ENCODE data around the gene LRRN3. TPM values are rescaled to one million over a fixed set of nuclear protein-coding genes. Genes with fewer than 3 reads are reported as not detected.

LRRN3 gene
- total RNA-seq, 1 donor from 2014 or later: 2.2 TPM

DNA sequence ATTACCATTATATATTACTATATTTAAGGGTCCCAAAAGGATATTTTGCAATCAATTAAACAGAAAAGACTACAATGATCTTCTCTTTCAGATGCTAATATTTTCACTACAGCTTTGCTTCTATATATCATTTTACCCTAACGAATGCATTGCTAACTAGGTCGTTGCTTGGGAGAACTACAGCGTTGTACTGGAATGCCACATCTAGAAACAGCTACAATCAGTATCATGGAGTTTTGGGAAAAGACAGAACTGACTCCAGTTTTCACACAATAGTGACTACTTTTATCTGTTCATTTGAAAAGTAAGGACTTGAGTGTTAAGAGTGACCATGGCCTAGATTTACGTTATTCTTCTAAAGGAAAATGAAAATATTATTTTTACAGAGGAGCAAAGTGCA lies 38.5 kb downstream of the LRRN3 start:
- no peak for FAIRE-seq

DNA sequence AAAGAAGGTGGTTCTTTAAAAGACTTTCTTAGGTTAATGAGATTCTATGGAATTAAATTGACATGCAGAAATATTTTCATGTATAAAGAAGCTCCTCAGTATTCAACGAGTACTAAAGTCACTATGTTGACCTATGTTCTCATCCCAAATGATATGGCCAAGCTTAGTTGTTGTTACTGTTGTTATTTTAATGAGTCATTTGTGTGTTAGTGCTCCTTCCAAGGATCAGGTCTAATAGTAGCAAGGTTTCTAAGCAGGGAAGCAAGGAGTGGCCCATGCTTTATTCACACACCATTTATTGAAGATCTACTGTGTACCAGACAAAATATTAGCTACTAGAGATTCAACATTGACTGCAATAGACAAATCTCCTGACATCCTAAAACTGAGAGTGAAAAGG lies 41.9 kb downstream of the LRRN3 start:
- no peak overlapping the region for H3K9ac ChIP-seq (ENCODE audit: low read length)
- DNase-seq (ENCODE audit: low read depth) (peak; percentile 12), FAIRE-seq (no peak)
- no peaks in the 10 kb centered on the region for H3K27me3 ChIP-seq (ENCODE audit: insufficient read depth, low read length)
- no peaks in the 10 kb centered on the region for H3K9me3 Mint-ChIP-seq (ENCODE audit: unreplicated experiment)
- H3K36me3 Mint-ChIP-seq (ENCODE audit: low read depth, unreplicated experiment): no peaks in the 10 kb centered on the region
- H3K4me3 ChIP-seq (ENCODE audit: insufficient read depth, low read depth, low read length): no peak overlapping the region
- no peak overlapping the region for H3K4me3 Mint-ChIP-seq (ENCODE audit: unreplicated experiment)
- no peak overlapping the region for H3K27ac Mint-ChIP-seq (ENCODE audit: unreplicated experiment)
- H3K4me1 Mint-ChIP-seq (ENCODE audit: low read depth, unreplicated experiment): peaks cover 13% of the 10 kb centered on the region
- no peaks in the 10 kb centered on the region for H3K79me2 ChIP-seq (ENCODE audit: insufficient read depth, low read length)
- no peaks in the 10 kb centered on the region for H3K27me3 Mint-ChIP-seq (ENCODE audit: low read depth, unreplicated experiment)
- H3K27ac ChIP-seq (ENCODE audit: low read depth, low read length): no peak overlapping the region
- H3K9me3 ChIP-seq (ENCODE audit: insufficient read depth, low read depth, low read length): no peaks in the 10 kb centered on the region
- no peak overlapping the region for H2AFZ ChIP-seq (ENCODE audit: low read depth, low read length)
- TF ChIP-seq, protein P1, sequence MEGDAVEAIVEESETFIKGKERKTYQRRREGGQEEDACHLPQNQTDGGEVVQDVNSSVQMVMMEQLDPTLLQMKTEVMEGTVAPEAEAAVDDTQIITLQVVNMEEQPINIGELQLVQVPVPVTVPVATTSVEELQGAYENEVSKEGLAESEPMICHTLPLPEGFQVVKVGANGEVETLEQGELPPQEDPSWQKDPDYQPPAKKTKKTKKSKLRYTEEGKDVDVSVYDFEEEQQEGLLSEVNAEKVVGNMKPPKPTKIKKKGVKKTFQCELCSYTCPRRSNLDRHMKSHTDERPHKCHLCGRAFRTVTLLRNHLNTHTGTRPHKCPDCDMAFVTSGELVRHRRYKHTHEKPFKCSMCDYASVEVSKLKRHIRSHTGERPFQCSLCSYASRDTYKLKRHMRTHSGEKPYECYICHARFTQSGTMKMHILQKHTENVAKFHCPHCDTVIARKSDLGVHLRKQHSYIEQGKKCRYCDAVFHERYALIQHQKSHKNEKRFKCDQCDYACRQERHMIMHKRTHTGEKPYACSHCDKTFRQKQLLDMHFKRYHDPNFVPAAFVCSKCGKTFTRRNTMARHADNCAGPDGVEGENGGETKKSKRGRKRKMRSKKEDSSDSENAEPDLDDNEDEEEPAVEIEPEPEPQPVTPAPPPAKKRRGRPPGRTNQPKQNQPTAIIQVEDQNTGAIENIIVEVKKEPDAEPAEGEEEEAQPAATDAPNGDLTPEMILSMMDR (IDR thresholded peaks at IDR 0.05; ENCODE audit: insufficient read depth, low read depth, low read length): no peak
- TF ChIP-seq EZH2 (IDR thresholded peaks at IDR 0.05; ENCODE audit: insufficient read depth, low read length): no peak
- no peak overlapping the region for H3K4me2 ChIP-seq (ENCODE audit: low read length)
- H3K4me1 ChIP-seq (ENCODE audit: insufficient read depth, low read length): peaks cover 2% of the 10 kb centered on the region
- H4K20me1 ChIP-seq (ENCODE audit: insufficient read depth, low read length): no peaks in the 10 kb centered on the region
- H3K36me3 ChIP-seq (ENCODE audit: insufficient read depth, low read length): no peaks in the 10 kb centered on the region

More for the DNA sequence above, 38.5 kb downstream of the LRRN3 start:
- H3K27me3 Mint-ChIP-seq (ENCODE audit: low read depth, unreplicated experiment): no peaks in the 10 kb centered on the region
- H3K36me3 ChIP-seq (ENCODE audit: insufficient read depth, low read length): no peaks in the 10 kb centered on the region
- no peak overlapping the region for H3K4me3 Mint-ChIP-seq (ENCODE audit: unreplicated experiment)
- H3K27ac Mint-ChIP-seq (ENCODE audit: unreplicated experiment): no peak overlapping the region
- H3K9me3 Mint-ChIP-seq (ENCODE audit: unreplicated experiment): no peaks in the 10 kb centered on the region
- no peak overlapping the region for H3K4me3 ChIP-seq (ENCODE audit: insufficient read depth, low read depth, low read length)
- H3K4me1 ChIP-seq (ENCODE audit: insufficient read depth, low read length): no peaks in the 10 kb centered on the region
- no peaks in the 10 kb centered on the region for H3K9me3 ChIP-seq (ENCODE audit: insufficient read depth, low read depth, low read length)
- H3K4me1 Mint-ChIP-seq (ENCODE audit: low read depth, unreplicated experiment): peaks cover 7% of the 10 kb centered on the region
- H2AFZ ChIP-seq (ENCODE audit: low read depth, low read length): no peak overlapping the region
- H3K36me3 Mint-ChIP-seq (ENCODE audit: low read depth, unreplicated experiment): no peaks in the 10 kb centered on the region
- H4K20me1 ChIP-seq (ENCODE audit: insufficient read depth, low read length): no peaks in the 10 kb centered on the region
- H3K27ac ChIP-seq (ENCODE audit: low read depth, low read length): no peak overlapping the region
- no peaks in the 10 kb centered on the region for H3K27me3 ChIP-seq (ENCODE audit: insufficient read depth, low read length)
- no peaks in the 10 kb centered on the region for H3K79me2 ChIP-seq (ENCODE audit: insufficient read depth, low read length)
- DNase-seq (ENCODE audit: low read depth): no peak
- H3K9ac ChIP-seq (ENCODE audit: low read length): no peak overlapping the region
- no peak for TF ChIP-seq EZH2 (IDR thresholded peaks at IDR 0.05; ENCODE audit: insufficient read depth, low read length)
- TF ChIP-seq, protein P1 (IDR thresholded peaks at IDR 0.05; ENCODE audit: insufficient read depth, low read depth, low read length): no peak
- no peak overlapping the region for H3K4me2 ChIP-seq (ENCODE audit: low read length)

DNA sequence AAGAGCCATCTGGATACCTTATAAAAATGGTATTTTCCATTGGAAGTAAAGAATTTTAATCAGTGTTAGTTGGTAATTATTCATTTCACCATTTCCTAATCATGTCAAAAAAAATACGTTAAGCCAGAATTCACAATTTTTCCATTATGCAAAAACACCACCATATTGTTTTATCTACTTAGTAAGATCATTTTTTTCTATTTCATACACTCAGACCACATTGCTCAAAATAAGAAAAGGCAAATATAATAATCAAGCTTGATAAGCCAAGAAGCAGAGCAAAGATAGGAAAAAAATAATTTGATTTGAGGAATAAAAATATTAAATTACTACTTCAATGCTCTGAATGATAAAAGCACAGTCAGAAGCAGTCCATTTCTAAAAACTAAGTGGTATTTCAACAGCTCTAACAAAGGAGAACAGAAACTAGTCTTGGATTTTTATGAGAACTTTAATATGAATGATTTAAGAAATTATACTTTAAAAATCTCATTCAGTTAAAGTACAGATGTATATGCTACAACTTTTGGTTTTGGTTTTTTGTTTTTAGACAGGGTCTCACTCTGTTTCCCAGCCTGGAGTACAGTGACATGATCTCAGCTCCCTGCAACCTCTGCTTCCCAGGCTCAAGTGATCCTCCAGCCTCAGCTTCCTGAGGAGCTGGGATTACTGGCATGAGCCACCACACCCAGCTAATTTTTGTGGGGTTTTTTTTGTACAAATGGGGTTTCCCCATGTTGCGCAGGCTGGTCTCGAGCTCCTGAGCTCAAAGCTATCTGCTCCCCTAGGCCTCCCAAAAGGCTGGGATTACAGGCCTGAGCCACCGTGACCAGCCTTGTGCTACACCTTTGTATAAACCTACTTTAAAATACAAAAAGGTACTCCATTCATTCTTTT lies 46.6 kb downstream of the LRRN3 start:
- Histone ChIP-seq H3K36me3 (ENCODE audit: insufficient read depth, low read length) (no peaks in the 10 kb centered on the region), H3K27me3 (ENCODE audit: insufficient read depth, low read length) (no peaks in the 10 kb centered on the region), H3K27ac (ENCODE audit: low read depth, low read length) (peak overlapping the region; percentile 20), H4K20me1 (ENCODE audit: insufficient read depth, low read length) (no peaks in the 10 kb centered on the region), H3K79me2 (ENCODE audit: insufficient read depth, low read length) (no peaks in the 10 kb centered on the region), H2AFZ (ENCODE audit: low read depth, low read length) (peak overlapping the region; percentile 18), H3K4me1 (ENCODE audit: insufficient read depth, low read length) (peaks cover 12% of the 10 kb centered on the region), H3K4me2 (ENCODE audit: low read length) (peak overlapping the region; percentile 56), H3K9ac (ENCODE audit: low read length) (no peak overlapping the region), H3K9me3 (ENCODE audit: insufficient read depth, low read depth, low read length) (no peaks in the 10 kb centered on the region), H3K4me3 (ENCODE audit: insufficient read depth, low read depth, low read length) (no peak overlapping the region)
- no peak for TF ChIP-seq EZH2 (IDR thresholded peaks at IDR 0.05; ENCODE audit: insufficient read depth, low read length)
- TF ChIP-seq, protein P1 (IDR thresholded peaks at IDR 0.05; ENCODE audit: insufficient read depth, low read depth, low read length): no peak
- DNase-seq (ENCODE audit: low read depth): peak; percentile 3
- no peaks in the 10 kb centered on the region for H3K9me3 Mint-ChIP-seq (ENCODE audit: unreplicated experiment)
- no peaks in the 10 kb centered on the region for H3K27me3 Mint-ChIP-seq (ENCODE audit: low read depth, unreplicated experiment)
- H3K4me3 Mint-ChIP-seq (ENCODE audit: unreplicated experiment): no peak overlapping the region
- no peaks in the 10 kb centered on the region for H3K36me3 Mint-ChIP-seq (ENCODE audit: low read depth, unreplicated experiment)
- peak overlapping the region; percentile 89 for H3K27ac Mint-ChIP-seq (ENCODE audit: unreplicated experiment)
- no peak for FAIRE-seq
- peaks cover 29% of the 10 kb centered on the region for H3K4me1 Mint-ChIP-seq (ENCODE audit: low read depth, unreplicated experiment)
